Effector CD8-positive, alpha-beta T cell (primary cell): ENCODE data around the gene CADM2.

ENCODE experiments used
- DNase-seq: peaks from one replicate; lab custom pipeline; 2025; lab: John Stamatoyannopoulos, UW

The CADM2 gene

DNA sequence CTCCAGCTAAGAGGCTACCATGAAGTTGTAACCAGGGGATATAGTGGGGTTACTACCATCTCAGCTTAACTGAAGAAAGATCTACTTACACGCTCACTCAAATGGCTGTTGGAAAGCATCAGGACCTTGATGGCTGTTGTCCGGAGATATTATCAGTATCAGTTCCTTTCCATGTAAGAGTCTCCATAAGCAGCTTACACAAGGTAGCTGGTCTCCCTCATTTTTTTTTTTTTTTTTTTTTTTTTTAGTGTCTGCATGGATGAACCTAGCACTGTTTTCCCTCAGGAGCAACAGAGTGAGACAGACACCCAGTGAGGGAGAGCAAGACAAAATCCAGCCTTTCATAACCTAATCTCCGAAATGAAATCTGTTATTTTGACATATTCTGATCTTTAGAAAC lies 230.9 kb downstream of the CADM2 start:
- no peak for DNase-seq

- DNase-seq = no peak
Observed at GRCh38 chr3:85193565-85193964, 234.8 kb downstream of the CADM2 start.

- DNase-seq = no peak
Observed at GRCh38 chr3:85208650-85209049, 249.9 kb downstream of the CADM2 start.

DNA sequence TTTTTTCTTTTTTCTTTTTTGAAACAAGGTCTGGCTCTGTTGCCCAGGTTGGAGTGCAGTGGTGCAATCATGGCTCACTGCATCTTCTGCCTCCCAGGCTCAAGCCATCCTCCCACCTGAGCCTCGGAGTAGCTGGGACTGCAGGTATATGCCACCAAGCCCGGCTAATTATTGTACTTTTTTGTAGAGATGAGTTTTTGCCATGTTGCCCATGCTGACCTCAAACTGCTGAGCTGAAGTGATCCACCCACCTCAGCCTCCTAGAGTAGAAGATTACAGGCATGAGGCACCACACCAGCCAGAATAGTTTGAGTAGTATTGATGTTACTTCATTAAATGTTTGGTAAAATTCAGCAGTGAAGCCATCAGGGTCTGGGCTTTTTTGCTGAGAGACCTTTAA lies 251.8 kb downstream of the CADM2 start:
- no peak for DNase-seq

DNA sequence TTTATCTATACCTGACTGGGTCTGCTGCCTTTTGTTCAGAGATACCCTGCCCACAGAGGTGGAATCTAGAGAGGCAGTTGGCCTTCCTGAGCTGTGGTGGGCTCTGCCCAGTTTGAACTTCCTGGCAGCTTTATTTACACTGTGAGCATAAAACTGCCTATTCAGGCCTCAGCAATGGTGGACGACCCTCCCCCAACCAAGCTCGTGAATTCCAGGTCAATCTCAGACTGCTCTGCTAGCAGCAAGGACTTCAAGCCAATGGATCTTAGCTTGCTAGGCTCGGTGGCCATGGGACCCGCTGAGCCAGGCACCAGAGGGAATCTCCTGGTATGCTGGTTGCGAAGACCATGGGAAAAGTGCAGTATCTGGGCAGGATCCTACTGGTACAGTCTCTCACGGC lies 270.2 kb downstream of the CADM2 start:
- DNase-seq = no peak

- no peak for DNase-seq
Observed at GRCh38 chr3:85244091-85244490, 285.3 kb downstream of the CADM2 start.

DNA sequence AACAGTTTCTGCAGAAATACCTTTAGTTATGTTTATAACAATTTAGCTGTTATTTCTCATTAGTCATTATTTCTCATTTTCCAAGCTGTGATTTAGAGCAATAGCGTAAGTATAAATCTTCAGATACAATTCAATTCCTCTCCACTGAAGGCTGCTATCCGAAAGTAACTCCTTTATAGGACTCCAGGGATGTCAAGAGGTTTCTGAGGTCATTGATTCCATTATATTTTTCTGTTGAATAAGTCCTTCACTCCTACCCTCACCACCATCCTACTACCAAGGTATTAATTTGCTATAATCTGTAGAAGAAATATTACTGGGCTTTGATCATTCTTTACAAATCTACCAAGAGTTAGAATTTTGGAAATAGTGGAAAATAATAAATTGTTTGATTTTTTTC lies 285.7 kb downstream of the CADM2 start:
- DNase-seq = no peak

GRCh38 chr3:85251766-85252165 lies 293.0 kb downstream of the CADM2 start:
- DNase-seq = no peak

DNA sequence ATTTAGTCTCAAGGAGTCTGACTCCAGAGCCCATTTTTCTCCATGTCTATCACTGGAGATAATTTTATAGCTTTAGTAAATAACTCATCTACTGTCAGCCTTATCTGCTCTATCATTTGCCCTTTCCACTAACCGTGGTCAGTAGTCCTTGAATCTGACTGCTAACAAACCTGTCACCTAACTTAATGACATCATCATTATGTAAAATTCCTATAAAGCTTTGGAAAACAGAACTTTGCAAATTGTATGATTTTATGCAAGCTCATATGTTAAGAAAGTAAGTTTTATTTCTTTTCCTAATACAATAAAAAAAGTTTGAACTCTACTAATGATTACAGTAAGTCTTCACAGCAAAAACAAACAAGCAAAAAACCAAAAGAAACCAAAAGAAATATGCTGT lies 293.9 kb downstream of the CADM2 start:
- no peak for DNase-seq

DNA sequence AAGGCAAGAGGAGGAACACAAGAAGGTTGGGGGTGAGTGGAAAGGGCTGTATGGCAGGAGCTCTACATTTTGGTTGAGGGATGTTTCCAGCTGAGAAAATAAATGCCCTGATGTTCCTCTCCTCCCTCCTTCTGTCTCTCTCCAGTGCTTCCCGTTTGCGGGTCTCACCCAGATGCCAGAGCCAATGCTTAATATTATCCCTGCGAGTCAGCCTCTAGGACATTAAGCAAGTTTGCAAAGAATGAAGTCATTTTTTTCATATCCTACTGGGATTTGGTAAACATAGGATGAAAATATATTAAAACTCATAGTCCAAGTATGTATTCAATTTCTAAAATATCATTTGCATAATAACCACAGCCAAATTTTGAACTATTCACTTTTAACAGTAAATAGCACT lies 295.9 kb downstream of the CADM2 start:
- DNase-seq = no peak

DNA sequence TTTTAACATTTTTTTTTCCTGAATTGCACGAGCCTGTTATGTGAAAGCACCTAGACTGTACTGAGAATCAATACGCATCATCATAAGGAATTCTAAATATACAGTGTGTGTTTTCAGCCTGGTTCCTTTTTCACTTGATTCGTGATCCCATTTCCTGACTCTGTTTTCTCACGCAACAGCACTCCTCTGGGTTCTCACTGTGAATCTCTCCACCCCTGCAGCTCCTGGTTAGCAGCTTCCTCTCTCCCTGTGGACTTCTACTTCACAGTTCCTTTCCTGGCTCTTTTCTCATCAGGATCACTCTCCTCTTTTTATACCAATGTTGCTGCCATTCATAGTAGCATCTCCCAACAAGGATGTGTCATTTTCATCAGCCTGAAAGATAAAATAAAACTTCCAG lies 297.2 kb downstream of the CADM2 start:
- no peak for DNase-seq

DNA sequence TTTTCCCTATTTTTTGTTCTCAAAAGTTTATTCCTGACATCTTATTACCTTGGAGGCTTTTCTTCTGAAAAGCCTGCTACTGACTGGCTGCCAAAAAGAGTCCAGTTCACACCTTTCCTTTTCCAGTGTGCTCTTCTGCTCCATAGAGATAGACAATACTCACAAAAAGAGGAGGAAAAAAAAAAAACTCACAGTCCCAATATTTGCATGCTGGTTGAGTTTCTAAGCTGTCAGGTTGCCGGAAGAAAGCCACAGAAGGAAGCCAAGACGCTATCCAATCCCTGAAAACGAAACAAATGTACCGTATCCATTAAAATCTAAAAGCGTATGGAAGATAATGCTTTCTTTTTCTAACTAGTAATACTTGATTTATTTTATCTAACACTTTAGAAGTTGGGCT lies 299.5 kb downstream of the CADM2 start:
- no peak for DNase-seq

DNA sequence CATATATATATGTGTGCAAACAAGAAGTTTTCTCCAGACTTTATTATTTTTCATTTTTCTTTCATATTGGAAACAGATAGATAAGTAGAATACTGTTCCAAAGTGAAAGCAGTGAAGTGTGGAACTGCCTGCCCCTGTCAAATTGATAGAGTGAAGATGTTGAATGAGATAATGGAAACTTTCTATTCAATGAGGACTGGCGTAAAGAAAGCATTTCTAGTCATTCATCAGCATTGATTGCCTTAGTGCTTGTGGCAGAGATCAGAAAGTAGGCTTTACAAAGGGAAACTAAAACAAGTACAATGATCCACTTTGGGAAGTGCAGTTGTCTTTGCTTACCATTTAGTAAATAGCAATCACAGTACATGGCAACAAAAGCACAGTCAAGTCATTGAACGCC lies 300.0 kb downstream of the CADM2 start:
- DNase-seq = no peak

DNA sequence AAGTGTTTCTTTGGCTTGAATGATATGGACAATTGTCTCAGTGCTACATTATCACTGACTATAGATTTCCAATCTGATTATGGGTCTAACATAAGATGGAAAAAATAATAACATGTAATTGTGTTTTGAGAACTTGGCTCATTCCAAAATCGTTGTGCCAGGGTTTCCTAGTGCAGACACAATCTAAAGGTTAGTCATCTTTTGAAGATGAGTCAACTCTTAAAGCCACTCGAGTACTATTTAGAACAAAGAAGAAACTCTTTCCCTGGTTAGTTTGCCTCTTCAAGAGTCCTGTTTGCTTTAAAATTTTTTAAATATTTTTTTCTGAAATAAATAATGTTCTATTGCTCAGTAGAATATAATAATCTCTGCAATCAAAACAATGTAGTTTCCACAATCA lies 301.0 kb downstream of the CADM2 start:
- no peak for DNase-seq

DNA sequence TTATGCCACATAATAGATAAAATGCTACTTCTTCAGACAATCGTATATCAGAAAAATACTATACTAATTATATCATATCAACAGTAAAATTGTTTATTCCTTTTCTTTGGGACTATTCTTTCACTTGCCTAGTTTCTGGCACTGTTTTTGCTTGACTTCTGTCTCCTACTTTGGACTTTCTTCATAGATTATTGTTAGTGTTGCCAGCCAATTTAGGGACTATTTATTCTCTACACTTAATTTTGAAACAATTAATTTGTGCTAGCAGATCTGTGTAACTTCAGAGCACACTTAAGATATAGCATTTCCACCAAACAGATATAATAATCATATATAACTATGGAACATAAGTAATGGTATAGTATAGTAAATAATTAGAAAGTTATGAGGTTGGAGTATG lies 305.6 kb downstream of the CADM2 start:
- no peak for DNase-seq

DNA sequence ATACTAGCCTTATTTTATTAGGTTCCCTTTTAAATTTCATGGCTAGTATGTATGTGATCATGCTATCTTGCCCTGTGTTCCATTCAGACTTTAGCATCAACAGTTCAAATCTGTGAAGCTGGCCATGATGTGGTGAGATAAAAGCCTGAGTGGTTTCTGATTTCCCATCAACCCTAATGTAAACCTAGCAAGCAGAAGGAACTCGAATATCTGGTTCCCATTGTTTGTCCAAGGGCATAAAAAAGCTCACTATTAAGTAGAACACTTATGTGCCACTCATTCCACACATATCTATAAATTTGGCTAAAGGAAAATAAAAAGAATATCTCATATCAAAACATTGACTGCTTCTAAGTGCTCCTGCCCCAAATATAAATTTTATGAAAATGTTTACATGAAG lies 311.7 kb downstream of the CADM2 start:
- no peak for DNase-seq

GRCh38 chr3:85271911-85272310 lies 313.1 kb downstream of the CADM2 start:
- no peak for DNase-seq

DNA sequence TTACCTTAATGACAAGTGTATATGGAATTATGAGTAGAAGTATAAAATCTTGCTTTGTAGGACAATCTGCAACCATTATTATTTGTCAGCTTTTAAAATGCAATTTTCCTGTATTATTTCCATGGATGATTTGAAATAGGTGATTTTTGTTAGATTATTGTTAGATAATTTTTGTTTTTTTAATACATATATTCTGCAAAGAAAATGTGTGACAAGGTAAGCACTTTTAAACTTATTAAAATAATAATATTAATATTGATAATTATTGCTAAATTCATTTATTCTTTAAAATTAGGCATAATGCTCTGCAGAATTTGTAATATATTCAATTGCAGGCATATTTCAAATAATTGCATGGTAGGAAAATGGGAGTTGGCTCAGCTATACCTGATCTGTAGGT lies 329.5 kb downstream of the CADM2 start:
- DNase-seq = no peak

DNA sequence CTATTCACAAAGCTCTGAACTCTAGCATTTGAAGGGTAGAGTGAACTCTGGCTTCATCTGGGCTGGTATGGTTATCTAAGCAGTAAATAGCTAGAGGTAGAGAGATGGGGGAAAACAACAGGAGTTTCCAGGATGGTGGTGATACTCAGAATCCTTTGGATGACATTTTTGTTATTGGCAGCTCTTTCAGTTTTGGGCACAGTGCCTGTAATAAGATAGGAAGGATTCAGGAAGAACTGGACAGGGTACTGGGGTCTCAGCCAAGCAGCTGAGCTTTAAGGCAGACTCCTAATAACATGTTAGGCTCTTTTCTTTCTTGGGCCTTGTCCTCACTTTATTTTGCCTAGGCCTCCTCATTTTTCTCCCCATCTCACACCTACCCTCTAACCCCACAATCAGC lies 338.5 kb downstream of the CADM2 start:
- DNase-seq = no peak

GRCh38 chr3:85298032-85298431 lies 339.2 kb downstream of the CADM2 start:
- DNase-seq = no peak

- no peak for DNase-seq
Observed at GRCh38 chr3:85303156-85303555, 344.4 kb downstream of the CADM2 start.

DNA sequence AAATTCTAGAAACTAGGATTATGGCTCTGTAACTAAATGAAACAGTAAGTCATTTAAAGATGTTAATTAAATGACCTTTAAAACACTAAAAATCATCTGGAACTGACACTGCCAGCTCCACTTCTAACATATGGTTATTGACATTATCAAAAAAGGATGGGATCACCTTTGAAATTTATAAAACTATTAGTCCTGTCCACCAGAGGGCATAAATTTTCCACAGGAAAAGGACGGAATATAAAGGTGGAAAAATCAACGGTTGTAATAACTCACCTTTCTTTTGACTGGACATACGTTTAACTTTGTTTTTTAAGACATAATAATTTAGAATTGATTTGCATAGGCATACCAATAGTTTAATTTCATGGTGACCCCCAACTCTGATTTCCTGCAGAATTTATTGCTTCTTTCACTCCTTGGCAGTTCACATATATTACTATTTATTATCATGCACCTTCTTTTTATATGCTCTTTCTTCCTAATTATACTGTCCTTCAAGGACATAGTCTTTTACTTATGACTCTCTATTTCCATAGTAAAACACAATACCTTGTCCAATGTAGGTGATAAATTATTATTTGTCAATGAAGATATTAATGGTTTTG lies 345.7 kb downstream of the CADM2 start:
- no peak for DNase-seq

GRCh38 chr3:85312331-85312730 lies 353.5 kb downstream of the CADM2 start:
- no peak for DNase-seq

DNA sequence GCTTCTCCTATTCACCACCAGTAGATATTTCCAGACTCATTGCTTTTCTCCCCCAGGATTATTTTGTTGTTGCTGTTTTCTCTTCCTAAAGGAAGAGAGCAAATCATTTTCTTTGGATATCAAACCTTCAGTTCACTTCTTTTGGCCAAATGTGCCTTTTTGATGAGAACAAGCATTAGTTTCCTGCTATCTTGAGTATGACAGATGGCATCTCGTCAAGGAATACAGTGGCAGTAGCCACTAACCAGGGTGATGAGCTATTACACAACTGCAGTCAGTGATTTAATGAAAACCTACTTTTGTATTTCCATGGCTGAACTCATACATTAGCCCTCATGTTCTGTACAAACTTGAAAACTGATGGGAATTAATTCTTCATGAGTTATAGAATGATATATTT lies 354.6 kb downstream of the CADM2 start:
- no peak for DNase-seq

GRCh38 chr3:85316252-85316651 lies 357.5 kb downstream of the CADM2 start:
- no peak for DNase-seq
